GM12878 (cell line): ENCODE data around the gene TNFRSF11A. TPM values are rescaled to one million over a fixed set of nuclear protein-coding genes. Genes with fewer than 3 reads are reported as not detected.

ENCODE experiments used
- ATF2 ChIP-seq: IDR thresholded peaks from 2 replicates; pipeline ENCODE4 v1.6.1; 2012; ENCODE audit warnings: low read length, inconsistent platforms
- GATAD2B ChIP-seq: fragments of 450-650 bp; conservative IDR thresholded peaks from 2 replicates; pipeline ENCODE4 v1.6.1; 2017; ENCODE audit warnings: low read depth, mild to moderate bottlenecking, moderate library complexity
- HSF1 ChIP-seq: fragments of 150-350 bp; IDR thresholded peaks from 2 replicates; pipeline ENCODE4 v1.6.1; 2014; ENCODE audit warnings: mild to moderate bottlenecking, low read depth, low read length
- IKZF1 ChIP-seq: fragments of 450-650 bp; conservative IDR thresholded peaks from 2 replicates; pipeline ENCODE4 v1.6.1; 2017; ENCODE audit warnings: antibody characterized with exemption, mild to moderate bottlenecking
- RELB ChIP-seq: fragments of 450-650 bp; IDR thresholded peaks from 2 replicates; pipeline ENCODE4 v1.6.1; 2017; ENCODE audit warnings: low read depth, mild to moderate bottlenecking, moderate library complexity
- ZBTB40 ChIP-seq: fragments of 450-650 bp; IDR thresholded peaks from 2 replicates; pipeline ENCODE4 v1.6.1; 2016; ENCODE audit warnings: mild to moderate bottlenecking, moderate library complexity, borderline replicate concordance
- ZZZ3 ChIP-seq: IDR thresholded peaks from 2 replicates; pipeline ENCODE4 v1.6.1; 2011; ENCODE audit warnings: low read depth; ENCODE audit not compliant: control insufficient read depth, insufficient read length
- polyA plus RNA-seq, 11 experiments: library from polyadenylated mRNA; depleted of rRNA in 4 of 11; unstranded in 6 of 11; stranded (reverse) in 5 of 11; fragments of >200 nt; fragmentation: Nextera tagmentation in 4 of 11; fragmentation: Illumina TruSeq in 1 of 11; extraction: Ambion mirVana in 4 of 11; extraction: Trizol in 1 of 11; gene quantifications; 1 replicate in 1 of 11; 2 replicates in 10 of 11; pipeline versions ENCODE4 v1.2.1 to v1.2.3, GENCODE V29; 2011 to 2016; ENCODE audit warnings: inconsistent platforms in 2 of 11, missing spikeins in 2 of 11, low read depth in 1 of 11
- total RNA-seq, 4 experiments: library from RNA; depleted of rRNA in 3 of 4; stranded (reverse); fragments of >200 nt in 3 of 4; fragmentation: Illumina TruSeq in 1 of 4; extraction: Trizol in 1 of 4; gene quantifications; 2 replicates each; pipeline versions ENCODE4 v1.2.1 to v1.2.3, GENCODE V29; 2013 to 2021

The TNFRSF11A gene
- total and polyA plus RNA-seq, 10 of the 15 experiments (the other 5 are each of a cell fraction or from before 2014, with no cell fraction given), result 0.07 to 4.0 (median 0.23) TPM

- TF ChIP-seq ZBTB40, result no peak
- no peak for TF ChIP-seq ZZZ3
- no peak for TF ChIP-seq HSF1
- 0 out of 2 replicates have a peak, but pooled peaks have one; percentile 71 for TF ChIP-seq RELB
- no peak for TF ChIP-seq GATAD2B
- TF ChIP-seq ATF2, result no peak
- 0 out of 2 replicates have a peak, but pooled peaks have one; percentile 12 for TF ChIP-seq IKZF1
Observed at GRCh38 chr18:62338446-62339105, 13.5 kb downstream of the TNFRSF11A start (continued).
